GM12873 (cell line): ENCODE results near the gene TTBK1.

Experiments used
- TF ChIP-seq, protein P1 (sequence below): IDR thresholded peaks from 2 replicates; pipeline ENCODE4 v1.5.1; 2012; ENCODE audit warnings: low read depth, mild to moderate bottlenecking, moderate library complexity, low read length, control low read depth; ENCODE audit not compliant: insufficient read depth; ENCODE audit errors: missing control alignments

The TTBK1 gene

DNA sequence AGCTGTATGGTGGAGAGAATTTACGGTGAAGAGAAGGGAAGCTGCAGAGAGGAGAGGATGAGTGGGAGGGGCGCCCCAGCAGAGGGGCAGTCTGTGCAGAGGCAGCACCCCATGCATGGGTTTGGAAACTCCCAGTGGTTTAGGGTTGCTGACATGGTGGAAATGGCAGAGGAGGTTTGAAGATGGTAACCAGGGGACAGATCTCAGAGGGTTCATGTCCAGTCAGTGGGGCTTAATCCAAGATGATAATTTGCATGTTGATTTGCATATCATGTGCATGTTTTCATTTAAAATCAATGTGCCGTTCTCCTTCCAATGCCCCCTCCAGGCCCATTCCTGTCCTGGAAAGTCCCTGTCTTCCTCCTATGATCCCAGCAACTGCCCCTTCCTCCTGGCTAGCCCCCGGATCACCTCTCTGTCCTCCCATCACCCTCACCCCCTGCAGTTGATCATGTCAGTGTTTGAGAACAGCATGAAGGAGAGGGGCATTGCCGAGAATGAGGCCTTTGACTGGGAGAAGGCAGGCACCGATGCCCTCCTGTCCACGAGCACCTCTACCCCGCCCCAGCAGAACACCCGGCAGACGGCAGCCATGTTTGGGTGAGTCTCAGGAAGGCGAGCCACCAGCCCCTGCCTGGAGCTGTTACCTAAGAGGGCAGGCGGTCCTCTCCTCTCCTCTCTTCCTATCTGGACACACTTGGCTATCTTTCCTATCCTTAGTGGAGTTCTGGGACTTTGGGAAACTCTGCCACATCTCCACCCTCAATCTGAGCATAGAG, 14.3 kb downstream of the TTBK1 start:
- TF ChIP-seq, protein P1, sequence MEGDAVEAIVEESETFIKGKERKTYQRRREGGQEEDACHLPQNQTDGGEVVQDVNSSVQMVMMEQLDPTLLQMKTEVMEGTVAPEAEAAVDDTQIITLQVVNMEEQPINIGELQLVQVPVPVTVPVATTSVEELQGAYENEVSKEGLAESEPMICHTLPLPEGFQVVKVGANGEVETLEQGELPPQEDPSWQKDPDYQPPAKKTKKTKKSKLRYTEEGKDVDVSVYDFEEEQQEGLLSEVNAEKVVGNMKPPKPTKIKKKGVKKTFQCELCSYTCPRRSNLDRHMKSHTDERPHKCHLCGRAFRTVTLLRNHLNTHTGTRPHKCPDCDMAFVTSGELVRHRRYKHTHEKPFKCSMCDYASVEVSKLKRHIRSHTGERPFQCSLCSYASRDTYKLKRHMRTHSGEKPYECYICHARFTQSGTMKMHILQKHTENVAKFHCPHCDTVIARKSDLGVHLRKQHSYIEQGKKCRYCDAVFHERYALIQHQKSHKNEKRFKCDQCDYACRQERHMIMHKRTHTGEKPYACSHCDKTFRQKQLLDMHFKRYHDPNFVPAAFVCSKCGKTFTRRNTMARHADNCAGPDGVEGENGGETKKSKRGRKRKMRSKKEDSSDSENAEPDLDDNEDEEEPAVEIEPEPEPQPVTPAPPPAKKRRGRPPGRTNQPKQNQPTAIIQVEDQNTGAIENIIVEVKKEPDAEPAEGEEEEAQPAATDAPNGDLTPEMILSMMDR, result no peak

- TF ChIP-seq, protein P1, result no peak
Measured at GRCh38 chr6:43258180-43258579, 14.9 kb downstream of the TTBK1 start.

- TF ChIP-seq, protein P1, result no peak
Measured at GRCh38 chr6:43258807-43259686, 15.8 kb downstream of the TTBK1 start.

- TF ChIP-seq, protein P1, result no peak
Measured at GRCh38 chr6:43260791-43261190, 17.5 kb downstream of the TTBK1 start.

DNA sequence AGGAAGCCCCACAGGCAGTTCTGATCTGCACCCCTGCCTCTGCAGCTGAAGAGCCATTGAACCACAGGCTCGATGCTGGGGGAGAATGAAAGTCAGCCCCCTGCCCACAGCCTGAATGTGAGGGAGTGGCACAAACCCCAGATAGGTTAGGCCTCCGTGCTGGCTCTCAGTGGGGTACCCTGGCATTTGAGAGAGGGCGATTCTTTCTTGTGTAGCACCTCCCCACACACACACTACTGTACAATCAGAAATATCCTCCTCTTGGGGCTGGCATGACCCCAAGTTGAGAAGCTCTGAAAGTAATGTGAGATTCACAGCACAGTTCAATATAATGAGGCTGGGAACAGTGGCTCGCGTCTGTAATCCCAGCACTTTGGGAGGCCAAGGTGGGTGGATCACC, 17.9 kb downstream of the TTBK1 start:
- TF ChIP-seq, protein P1, result no peak

- TF ChIP-seq, protein P1, result no peak
Measured at GRCh38 chr6:43262000-43262779, 18.9 kb downstream of the TTBK1 start.

- TF ChIP-seq, protein P1, result no peak
Measured at GRCh38 chr6:43262780-43263313, 19.6 kb downstream of the TTBK1 start.
